GM13976 (cell line): ENCODE results near the gene STOX2.

ENCODE experiments used
- DNase-seq: peaks from one replicate; pipeline ENCODE4 v3.0.0; 2012; ENCODE audit warnings: low spot score
- in situ Hi-C: fragments of 300-500 bp; cut with MboI; formaldehyde crosslinking; loops from one replicate; pipeline ENCODE4 v1.12.0; 2022; ENCODE audit warnings: low sequenced_read_pairs, mixed read lengths, inconsistent platforms; ENCODE audit not compliant: unreplicated experiment
- TF ChIP-seq, protein P1 (sequence below): IDR thresholded peaks from 2 replicates; pipeline ENCODE4 v1.5.1; 2012; ENCODE audit warnings: borderline replicate concordance, mild to moderate bottlenecking; ENCODE audit not compliant: insufficient read depth; ENCODE audit errors: extremely low read depth, missing control alignments, control extremely low read depth

STOX2 gene

DNA sequence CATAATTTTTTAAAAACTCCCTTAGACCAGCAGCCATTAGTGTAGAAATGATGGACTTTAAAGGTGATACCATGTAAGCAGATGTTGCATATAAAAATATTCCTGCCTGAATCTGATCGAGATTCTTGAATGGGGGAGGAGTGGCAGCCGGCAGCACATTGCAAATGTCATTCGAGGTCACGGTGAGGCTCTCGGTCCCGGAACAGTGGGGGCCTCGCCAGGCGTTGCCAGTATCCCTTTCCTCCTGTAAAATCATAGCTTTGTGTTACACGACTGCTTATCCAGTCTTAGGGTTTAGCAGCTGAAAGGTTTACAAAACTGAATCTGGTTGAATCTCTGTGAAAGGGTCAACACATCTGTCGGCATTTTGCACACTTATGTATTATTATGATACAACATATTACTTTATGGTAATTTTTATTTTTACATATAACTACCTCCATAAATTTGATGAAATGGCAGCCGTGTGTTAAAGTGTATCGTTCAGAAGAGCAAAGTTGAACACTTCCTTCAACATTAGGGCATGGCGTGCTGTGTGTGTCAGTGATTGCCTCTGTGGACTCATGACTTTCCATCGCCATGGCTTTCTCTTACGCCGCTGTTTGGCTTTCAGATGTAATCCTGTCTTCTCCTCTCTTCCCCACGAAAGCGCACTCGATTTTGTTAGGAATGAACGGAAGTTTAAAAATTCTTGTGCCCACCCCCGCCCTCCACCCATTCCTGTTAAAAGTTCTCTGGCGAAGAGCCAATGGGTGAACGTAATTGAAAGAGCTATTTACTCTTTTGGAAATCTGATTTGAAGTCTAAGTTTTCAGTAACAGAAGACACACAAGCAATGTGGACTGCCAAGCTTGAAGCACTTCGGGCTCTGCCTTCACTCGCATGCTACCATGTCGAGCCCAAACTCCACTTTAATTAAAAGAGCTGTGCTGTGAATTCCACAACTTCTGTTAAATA is 114.8 kb downstream of the STOX2 start:
- no peak for DNase-seq
- in situ Hi-C loops = no loop called here
- TF ChIP-seq, protein P1, sequence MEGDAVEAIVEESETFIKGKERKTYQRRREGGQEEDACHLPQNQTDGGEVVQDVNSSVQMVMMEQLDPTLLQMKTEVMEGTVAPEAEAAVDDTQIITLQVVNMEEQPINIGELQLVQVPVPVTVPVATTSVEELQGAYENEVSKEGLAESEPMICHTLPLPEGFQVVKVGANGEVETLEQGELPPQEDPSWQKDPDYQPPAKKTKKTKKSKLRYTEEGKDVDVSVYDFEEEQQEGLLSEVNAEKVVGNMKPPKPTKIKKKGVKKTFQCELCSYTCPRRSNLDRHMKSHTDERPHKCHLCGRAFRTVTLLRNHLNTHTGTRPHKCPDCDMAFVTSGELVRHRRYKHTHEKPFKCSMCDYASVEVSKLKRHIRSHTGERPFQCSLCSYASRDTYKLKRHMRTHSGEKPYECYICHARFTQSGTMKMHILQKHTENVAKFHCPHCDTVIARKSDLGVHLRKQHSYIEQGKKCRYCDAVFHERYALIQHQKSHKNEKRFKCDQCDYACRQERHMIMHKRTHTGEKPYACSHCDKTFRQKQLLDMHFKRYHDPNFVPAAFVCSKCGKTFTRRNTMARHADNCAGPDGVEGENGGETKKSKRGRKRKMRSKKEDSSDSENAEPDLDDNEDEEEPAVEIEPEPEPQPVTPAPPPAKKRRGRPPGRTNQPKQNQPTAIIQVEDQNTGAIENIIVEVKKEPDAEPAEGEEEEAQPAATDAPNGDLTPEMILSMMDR = no peak

DNA sequence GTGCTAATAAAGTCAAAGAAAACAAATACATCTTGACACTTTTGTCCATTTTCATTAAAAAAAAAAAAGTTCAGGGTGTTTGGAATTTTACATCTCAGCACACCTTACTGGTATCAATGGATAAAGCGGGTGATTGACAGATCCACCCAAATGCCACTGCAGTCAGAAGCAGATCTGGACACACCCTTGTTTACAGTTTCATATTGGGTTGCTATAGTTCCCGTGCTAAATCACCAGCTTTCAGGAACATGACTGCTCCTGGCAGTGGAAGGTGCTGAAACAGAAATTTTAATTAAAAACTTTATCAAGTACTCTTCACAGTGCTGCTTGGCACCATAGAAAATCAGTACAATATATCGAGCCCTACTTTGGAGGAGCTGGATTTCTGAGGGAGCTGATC is 116.3 kb downstream of the STOX2 start:
- DNase-seq = no peak
- TF ChIP-seq, protein P1 = no peak
- in situ Hi-C loops = no loop called here

- TF ChIP-seq, protein P1 = no peak
- no peak for DNase-seq
- in situ Hi-C loops = no loop called here
Observed at GRCh38 chr4:184022679-184023383, 117.7 kb downstream of the STOX2 start.

- DNase-seq = no peak
- in situ Hi-C loops = no loop called here
- TF ChIP-seq, protein P1 = no peak
Observed at GRCh38 chr4:184024637-184025036, 119.5 kb downstream of the STOX2 start.

DNA sequence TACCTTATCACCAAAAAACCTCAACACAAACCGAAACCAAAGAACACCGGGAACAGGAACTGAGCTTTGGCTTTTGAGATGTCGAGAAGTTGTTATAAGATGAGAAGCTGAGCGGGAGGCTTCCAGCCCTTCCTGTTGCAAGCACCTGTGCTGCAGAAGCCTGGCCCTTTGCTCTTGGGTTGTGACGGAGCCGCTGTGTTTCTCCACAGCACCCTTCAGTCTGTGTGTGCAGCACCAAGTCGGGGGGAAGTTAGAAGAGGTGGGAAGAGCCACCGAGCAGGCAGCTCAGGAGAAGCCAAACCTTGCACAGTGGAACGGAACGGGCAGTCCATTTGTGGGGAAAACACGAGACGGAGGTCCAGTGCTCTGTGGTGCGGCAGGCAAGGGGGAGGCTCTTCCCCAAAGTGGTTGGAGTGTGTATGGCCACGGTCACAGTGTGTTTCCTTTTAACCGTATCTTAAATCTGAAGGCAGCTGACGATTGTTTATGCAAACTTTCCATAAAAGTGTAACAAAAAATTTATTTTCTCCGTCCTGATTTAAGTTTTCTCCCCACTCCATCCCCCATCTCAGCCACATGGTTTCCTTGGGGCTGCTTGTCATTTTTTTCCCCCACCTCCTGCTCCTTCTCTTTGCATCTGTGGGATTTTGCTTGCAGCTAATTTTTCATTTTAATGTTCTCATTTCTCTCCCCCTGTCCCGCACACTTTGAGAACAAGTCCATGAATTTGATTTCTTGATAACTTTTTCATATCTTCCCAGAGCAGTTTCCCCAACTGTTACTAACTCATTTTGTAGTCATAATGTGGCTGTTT is 123.7 kb downstream of the STOX2 start:
- no peak for DNase-seq
- TF ChIP-seq, protein P1 = no peak
- in situ Hi-C loops = no loop called here

- DNase-seq = no peak
- TF ChIP-seq, protein P1 = no peak
- in situ Hi-C loops = no loop called here
Observed at GRCh38 chr4:184030036-184030435, 124.9 kb downstream of the STOX2 start.
